NOMO-1 treated with dmso at 0.1 percent for 144 hours (cell line): ENCODE data around the gene ADGRG2.
"Not testable (repeated sequence)": the region's sequence is repeated elsewhere in the genome, so short reads cannot be mapped to it uniquely, and the experiment has no call there.

Source experiments
- DNase-seq: peaks from one replicate; lab custom pipeline; 2025; ENCODE audit not compliant: unreplicated experiment; lab: John Stamatoyannopoulos, UW

Gene ADGRG2

DNA sequence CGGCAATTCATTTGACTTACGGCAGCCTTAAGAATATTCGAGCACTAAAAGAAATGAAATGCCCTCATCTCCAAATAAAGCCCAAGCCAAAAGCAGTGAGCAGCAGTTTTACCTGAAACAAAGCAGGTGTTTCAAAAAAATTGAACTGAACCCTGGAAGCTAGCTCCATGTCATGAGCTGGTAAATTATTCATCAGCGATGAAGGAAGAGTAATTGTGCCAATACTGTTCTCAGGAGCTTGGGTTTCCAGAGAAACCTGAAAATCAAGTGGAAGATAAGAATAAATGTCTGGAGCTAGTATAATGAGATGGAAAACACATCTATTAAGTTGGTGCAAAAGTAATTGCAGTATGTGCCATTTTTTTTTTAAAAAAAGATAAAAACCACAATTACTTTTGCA is 114.4 kb downstream of the ADGRG2 start:
- DNase-seq: no peak

DNA sequence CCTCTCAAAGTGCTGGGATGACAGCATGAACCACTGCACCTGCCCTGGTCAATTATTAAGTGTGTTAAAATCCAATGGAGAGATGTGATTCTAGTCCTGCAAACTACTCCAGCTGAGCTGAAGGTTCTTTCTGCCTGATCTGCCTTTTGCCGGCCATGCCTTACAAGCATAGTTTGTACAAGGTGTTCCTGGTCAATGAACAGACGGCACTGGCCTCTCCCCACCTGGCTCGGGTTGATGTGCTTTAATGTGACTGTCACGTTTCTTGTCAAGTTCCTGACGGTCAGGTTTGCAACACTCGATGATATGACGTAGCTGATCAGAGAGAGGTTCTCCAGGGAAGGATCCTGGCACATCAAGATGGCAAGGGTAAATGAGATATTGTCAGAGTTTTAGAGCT is 115.3 kb downstream of the ADGRG2 start:
- DNase-seq: no peak

DNA sequence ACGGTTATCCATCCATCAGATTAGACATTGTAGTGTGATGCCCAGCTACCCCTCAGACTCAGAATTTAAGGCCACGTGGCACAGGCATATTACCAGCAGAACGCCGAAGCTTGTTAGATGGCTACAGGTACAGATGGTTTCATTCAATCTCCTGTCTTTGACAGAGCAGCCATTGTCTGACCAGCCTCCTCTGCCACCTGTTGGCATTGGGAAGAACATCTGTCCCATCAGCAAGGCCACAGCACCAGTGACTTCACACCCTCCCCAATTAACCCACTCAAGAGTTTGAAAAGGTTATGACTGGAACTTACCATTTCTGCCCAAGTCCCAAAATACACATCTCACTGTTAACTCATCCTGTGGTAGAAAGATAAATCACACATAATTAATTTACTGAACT is 116.4 kb downstream of the ADGRG2 start:
- DNase-seq: no peak

DNA sequence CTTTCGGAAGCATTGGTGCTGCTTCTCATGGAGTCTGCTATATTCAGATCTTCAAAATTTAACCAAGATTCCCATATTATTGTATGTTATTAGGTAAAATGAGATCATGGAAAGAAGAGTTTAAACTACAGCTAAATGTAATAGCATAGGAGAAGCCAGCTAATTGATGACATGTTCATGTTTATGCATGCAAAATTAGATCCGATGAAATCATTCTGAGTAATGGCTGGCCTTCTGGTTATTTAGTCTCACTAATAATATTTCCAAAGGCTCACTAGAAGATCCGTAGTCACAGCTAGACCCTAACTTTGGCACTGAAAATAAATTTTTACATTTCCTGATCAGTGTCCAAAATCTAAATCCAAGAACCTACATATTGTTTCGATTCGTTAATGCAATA is 118.5 kb downstream of the ADGRG2 start:
- no peak for DNase-seq

DNA sequence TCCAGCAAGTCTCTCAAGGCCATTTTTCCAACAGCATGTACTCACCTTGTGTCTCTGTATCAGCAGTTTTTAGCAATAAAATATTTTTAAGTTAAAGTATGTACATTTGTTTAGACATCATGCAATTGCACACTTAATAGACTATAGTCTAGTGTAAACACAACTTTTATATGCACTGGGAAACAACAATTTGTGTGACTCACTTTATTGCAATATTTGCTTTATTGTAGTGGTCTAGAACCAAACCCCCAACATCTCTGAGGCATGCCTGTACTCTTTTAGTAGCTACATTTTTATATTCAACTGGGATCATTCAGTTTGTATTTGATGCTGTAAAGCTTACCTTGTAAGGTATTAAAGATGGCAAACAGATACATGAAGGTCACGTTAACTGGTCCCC is 123.6 kb downstream of the ADGRG2 start:
- no peak for DNase-seq

DNA sequence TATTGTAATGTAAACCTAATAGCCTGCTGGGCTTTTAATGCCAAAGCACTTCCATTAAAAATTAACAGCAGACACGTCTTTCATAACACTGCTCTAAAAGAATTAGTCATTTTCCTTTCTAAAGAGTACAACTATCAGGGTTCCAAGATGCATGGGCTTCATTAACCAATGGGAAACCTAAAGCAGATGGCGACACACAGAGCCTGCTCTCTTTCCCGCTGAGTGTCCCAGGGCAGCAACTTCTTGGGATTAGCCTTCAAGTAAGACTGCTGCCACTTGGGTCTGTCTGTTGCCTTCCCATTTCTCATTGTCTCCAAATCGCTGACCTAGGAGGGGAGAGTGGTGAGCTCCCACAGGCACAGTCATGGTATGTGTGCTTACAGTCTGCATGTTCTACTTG is 124.4 kb downstream of the ADGRG2 start:
- no peak for DNase-seq

DNA sequence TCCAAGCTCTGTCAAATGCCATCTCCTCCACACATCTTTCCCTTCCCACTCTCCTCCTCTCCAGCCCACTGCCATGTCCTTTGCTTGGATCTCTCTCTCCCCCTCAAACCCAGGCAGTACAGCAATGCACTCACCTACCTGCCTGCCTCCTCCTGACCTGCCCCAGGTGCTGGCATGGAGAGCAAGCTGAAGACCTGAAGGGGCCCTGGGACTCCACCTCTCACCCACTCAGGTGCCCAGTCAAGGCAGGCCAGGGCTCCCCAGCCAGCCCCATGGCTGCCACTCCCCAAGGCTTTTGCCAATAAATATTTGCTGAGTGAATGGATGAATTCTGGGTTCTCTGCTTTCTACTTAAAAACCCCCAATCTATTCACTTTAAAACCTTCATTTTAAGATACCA is 125.7 kb downstream of the ADGRG2 start:
- DNase-seq: no peak

DNA sequence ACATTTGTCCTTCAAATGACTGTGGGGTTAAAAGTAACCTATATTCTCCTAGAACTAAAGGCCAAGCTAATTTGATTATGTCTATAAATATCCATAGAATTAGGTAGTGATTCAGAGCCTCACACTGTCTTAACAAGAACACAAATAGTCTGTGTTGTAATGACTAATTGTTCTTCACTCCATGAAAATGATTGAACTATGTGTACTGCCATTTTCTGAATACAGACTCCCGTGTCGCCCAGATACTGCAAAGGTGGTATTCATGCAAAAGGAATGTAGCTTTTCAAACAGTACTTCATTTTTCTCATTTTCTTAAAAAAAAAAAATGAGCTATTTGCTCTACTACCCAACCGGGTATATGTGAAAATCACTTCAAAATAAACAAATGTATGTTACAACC is 127.0 kb downstream of the ADGRG2 start:
- DNase-seq: no peak

DNA sequence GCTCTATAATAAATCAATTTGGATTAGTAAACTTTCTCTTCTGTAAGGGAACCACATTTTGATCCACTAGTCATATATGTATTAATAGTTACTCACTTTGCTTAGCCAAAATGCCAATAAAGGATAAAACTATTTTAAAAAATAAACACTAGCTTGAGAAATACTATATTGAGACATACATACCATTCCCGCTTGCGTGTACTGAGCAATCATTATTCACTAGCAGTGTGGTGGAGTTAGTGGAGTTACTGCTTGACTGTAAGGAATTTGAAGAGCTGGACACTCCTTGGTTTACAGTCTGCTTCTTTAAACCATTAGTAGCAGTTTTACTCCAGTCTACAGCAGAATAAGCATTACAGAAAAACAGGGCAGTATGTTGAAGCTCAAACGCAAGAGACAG is 127.6 kb downstream of the ADGRG2 start:
- DNase-seq: no peak

DNA sequence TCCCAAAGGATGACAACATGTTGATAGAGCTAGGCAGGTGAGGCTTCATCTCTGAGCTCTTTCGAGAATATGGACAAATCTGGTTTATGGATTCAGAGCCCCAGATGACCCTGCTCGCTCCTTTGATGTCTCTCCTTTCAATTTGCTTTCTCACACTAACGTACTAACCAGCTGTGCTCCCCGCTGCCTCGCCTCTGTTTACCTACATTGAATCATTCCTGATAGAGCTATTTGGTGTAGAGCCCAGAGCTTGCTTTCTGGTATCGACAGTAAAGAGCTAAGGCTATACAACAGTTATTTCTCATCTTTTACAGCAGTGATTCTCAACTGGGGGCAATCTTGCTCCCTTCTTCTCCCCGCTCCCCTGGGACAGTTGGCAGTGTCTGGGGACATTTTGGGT is 129.4 kb downstream of the ADGRG2 start:
- DNase-seq: no peak

DNA sequence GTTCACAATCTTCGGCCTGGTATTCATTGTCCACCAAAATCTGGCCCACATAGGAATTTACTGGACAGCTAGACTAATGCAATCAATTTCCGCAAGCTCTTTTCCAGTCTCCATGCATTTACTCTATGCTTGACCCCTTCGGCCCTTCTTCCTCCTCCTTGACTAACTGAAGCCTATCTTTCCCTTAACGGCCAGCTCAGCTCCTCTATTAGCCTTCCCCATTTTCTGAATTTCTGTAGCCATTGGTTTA is 137.2 kb downstream of the ADGRG2 start:
- no peak for DNase-seq

DNA sequence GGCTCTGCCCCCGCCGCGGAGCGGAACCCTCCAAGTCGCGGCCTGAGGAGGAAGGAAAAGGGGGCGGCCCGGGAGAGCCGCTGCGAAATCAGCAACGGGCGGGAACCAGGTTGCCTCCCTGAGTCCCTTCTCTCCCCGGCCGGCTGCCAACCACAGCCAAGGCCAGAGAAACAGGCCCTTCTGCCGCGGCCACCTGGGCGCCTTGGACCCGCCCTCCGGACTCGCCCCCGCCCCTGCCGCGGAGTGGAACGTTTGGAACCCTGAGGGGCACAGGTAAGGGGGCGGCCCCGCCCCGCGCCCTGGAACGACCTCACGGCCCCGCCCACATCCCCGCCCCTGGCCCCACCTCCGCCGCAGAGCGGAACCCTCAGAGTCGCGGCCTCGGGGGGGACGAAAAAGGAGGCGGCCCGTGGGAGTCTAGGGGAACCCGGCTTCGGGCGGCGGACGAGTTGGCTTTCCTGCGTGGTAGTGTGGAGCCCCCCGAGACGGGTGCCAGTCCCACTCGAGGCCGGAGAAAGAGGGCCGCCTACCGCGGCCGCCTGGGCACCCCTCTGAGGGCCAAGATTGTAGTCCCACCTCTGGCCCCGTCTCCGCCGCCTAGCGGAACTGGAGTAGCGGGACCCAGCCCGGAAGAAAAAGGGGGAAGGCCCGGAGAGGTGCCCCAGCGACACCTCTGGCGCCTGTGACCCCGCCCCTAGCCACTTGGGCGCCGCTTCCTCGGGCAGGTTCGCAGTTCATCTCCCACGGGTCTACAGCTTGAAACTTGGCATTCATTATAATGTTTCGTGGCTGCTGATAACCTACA is 137.7 kb downstream of the ADGRG2 start:
- peak; percentile 61 for DNase-seq

DNA sequence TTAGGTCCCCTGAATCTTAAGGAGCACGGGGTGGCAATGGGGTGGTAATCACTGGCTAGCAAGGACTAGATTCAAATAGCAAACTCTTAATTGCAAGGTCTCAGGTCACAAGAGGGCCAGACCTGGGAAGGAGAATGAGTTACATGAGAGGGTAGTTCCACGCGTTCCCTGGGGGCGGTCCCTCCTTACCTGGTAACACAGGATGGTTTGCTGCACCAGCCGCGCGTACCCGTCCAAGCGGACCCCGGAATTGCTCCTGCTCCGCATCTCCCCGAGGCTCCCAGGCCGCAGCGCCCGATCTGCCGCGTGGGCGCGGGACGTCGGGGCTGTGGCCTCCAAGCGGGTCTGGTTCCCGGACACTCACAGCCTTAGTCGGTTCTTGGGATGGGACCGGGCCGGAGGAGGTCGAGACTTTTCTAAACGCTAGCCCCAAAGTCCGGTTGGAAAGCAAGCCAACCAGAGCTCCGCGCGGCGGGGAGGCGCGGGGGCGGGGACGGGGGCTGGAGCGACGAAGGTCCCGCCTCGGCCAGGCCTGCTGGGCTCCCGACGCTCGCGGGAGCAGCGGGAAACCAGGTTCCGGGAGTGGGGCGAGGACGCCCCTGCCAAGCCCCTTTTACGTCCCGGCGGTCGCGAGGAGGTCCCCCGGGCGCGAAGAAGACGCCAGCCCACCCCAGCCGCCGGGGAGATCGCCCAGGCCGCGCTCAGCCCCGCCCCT is 138.4 kb downstream of the ADGRG2 start, which contains the start of gene PHKA2:
Gene PHKA2 (minus strand): TSS at position 449 of the 715 bp plus-strand sequence. CDS start 182 bp downstream, at position 267.
- peak; percentile 47 for DNase-seq

DNA sequence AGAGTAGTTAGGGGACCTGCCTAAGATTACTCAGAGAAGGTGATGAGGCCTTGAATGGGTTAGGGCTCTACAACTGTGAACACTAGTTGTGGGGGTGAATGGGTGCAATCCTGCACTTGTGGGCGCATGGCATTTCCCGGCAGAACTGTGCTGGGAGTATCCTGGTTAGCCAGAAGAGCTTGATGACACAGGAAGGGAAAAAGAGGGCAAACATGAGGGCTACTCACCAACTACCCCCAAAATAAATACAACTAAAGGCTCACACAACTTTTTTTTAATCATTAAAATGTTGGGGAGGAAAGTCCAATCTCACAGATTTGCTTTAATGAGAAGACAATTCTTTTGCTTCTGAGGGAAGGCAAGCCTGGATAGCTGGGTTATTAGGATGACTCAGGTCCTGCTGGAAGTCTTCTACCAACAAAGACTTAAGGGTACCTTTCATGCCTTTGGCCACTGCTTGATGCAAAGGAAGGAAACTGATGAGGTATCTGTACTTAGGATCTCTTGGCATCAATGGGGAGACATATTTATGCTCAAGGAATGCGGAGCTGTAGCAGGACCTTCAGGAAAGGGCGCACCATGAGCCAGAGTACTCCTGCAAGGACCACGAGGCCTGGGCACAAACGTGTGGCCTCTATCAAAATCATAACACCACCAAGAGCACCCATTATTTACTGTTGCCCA is 141.0 kb downstream of the ADGRG2 start:
- no peak for DNase-seq

DNA sequence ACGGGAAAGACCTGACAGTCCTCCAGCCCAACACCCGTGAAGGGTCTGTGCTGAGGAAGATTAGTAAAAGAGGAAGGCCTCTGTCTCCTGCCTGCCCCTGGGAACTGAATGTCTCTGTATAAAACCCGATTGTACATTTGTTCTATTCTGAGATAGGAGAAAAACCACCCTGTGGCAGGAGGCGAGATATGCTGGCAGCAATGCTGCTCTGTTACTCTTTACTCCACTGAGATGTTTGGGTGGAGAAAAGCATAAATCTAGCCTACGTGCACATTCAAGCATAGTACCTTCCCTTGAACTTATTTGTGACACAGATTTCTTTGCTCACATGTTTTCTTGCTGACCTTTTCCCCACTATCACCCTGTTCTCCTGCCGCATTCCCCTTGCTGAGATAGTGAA is 142.0 kb downstream of the ADGRG2 start:
- DNase-seq: not testable (repeated sequence)

DNA sequence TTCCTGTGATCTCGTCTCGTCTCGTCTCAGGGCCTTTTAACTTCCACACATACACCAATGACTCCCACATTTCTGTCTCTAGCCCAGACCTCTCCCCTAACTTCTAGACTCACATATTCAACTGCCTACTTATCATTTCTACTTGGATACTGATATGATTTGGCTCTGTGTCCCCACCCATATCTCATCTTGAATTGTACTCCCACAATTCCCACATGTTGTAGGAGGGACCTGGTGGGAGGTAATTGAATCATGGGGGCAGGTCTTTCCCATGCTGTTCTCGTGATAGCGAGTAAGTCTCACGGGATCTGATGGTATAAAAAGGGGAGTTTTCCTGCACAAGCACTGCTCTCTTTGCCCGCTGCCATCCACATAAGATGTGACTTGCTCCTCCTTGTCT is 147.3 kb downstream of the ADGRG2 start:
- no peak for DNase-seq

DNA sequence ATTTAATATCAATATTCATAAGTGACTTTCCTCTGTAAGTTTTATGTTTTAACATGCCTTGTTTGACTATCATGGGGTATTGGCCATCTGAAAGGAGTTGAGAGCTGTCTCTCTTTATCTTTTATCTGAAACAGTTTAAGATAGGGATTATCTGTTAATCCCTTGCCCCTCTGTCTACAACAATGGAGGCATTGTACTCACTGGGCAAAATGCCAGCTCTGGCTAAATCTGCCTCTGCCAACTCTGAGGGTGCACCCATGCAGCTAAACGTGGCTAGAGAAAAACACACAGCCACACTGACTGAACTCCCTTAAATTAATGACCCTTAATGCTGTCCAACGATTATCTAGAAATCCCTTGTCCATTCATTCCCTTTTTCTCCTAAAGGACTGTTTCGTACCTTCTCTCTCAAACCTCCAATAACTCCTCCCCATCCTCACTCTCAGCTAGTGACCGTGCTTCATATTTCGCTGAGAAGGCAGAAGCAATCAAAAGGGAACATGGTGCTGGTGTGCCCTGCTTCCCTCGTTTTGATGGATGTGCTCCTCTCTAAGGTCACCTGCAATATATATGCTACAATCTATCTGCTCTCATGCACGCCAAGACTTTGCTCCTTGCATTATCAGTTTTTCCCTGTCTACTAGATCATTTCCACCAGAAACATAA is 148.6 kb downstream of the ADGRG2 start:
- no peak for DNase-seq

DNA sequence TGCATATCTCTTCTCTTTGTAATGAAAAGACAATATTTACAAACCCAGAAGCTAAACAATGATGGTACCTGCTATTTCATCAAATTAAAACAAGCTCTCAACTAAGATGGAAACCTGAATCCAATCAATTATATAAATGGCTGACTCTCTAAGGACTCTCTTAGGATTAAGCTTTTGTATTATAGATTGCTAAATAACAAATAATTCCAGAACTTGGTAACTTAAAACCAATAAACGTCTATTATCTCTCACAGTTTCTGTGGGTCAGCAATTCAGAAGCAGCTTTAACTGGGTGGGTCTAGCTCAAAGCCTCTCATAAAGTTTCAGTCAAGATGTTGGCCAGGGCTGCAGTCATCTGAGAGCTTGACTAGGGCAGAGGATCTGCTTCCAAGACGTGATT is 150.8 kb downstream of the ADGRG2 start:
- DNase-seq: no peak

DNA sequence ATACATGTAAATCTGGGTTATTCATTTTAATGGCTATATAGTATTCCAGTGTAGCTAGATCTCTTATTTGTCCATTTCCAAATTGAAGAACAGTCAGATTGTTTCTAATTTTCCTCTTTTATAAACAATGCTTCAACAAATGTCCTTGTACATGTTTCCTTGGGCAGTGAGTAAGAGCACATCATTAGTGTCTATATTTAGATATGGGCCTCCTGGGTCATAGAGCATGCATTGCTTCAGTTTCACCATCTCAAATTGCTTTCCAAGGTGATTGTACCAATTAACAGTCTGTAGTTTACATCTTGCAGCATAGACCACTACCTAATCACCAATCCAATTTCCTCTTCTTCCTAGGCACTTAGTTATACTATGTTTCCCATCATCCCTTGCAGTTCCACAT is 151.8 kb downstream of the ADGRG2 start:
- DNase-seq: no peak

DNA sequence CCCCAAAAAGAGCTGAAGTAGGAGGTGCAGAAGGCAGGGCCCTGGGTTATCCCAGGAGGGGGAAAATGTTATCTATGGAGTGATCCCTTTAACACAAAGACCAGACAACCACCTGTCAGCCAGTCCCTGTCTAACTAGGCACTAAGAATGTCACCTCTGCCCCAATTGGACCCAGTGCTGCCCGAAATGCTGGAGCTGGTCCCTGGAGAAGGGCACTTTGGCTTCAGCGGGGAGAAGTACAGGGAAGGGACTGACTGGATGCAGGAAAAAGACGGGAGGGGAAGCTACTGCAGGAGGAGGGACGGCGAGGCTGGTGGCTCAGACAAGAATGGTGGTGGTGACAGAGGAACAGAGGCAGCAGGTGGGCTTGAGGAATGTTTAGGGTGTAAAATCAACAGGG is 155.6 kb downstream of the ADGRG2 start:
- no peak for DNase-seq

DNA sequence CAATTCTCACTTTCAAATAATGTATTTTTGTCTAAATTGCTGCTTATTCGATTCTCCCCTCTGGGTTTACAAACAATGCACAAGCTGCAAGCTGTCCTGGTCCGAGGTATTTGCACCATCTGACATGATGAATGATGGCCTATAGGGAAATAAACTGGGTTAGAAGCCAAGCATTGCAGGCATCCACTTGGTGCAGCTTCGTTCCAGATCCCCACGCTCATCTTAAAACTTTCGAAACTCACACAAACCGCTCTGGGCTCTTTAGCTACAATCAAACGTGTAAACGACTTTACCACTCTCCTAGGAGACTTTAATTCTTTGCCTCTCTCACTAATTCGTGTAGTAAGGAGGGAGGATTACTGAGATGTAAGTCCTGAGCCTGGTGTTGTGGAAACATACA is 157.4 kb downstream of the ADGRG2 start:
- no peak for DNase-seq

DNA sequence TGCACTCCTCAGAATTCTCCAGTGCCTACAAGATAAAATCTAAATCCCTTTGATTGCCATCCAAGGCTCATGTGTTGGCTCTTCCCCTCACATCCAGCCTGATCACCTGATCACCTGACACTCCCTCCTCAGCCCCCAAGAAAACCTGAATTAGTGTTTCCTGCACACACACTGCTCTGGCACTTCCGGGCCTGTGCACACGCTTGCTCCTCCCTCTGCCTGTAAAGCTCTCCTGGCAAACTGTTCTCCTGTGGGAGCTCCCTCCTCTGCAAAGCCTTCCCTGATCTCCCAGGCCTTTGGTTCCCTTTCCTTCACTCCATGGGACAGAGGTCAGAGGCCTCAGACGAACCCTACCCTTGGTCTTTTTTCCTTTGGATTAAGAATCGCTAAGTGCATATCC is 158.2 kb downstream of the ADGRG2 start:
- no peak for DNase-seq
